Mammary epithelial cell (primary cell): ENCODE measurements around the gene SPATA31C1.

Experiments
- CTCF ChIP-seq, 2 donors: IDR thresholded peaks in 1 of 2; conservative IDR thresholded peaks in 1 of 2; 2 replicates each; pipeline ENCODE4 v1.5.1; 2011 to 2012; ENCODE audit warnings: inconsistent platforms in 2 of 2, low read length in 2 of 2, mild to moderate bottlenecking in 2 of 2, control low read depth in 1 of 2, low read depth in 1 of 2; ENCODE audit not compliant: insufficient read depth in 1 of 2; ENCODE audit errors: extremely low read depth in 1 of 2
- EZH2 ChIP-seq: IDR thresholded peaks from 2 replicates; pipeline ENCODE4 v1.6.1; 2012; ENCODE audit warnings: low read length, inconsistent platforms, borderline replicate concordance

GRCh38 chr9:87889882-87890252 is 27.9 kb upstream of the SPATA31C1 start:
- no peak for TF ChIP-seq CTCF (conservative IDR thresholded peaks at IDR 0.05 in 1 of 2, IDR thresholded peaks at IDR 0.05 in 1 of 2; ENCODE audit: extremely low read depth in 1 of 2, insufficient read depth in 1 of 2, low read depth in 1 of 2, low read length in 2 of 2)
- TF ChIP-seq EZH2 = no peak
